ENCODE data around the gene NAGS.

NAGS gene

DNA sequence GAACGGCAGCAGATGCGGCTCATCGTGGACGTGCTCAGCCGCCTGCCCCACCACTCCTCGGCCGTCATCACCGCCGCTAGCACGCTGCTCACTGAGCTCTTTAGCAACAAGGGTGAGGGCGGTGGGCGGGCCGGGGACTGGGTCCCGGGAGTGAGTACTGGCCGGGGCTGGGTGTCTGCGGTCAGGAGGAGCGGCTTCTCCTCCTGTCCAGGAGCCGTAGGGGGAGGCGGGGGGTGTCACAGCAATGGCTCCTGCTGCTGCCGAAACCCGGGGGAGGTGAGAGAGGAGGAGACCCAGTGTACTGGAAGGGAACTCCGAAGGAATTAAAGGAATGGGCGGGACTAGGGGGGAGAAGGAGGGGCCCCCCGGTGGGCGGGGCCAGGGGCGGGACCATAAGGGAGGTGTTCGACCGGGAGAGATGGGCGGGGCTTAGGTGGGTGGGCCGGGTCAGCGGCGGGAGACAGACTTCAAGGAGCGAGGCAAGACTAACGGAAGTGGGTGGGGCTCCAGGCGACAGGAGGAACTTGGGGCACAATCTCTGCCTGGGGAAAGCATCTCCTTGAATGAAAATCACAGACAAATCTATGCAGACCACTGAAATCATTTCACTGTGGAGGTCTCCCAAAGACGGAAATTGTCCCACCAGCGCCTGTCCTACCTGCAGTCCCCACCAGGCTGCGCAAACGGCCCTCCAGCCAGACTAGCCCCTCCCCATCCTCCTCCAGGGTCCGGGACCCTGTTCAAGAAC, 2.4 kb downstream of the NAGS start:
- peaks cover 21 to 29% of the 10 kb centered on the region in 2 donors for H3K36me3 ChIP-seq (ENCODE audit: control insufficient read depth in 1 of 2, insufficient read depth in 2 of 2, low read length in 2 of 2)
- peaks cover 13 to 24% of the 10 kb centered on the region in 2 donors for H3K4me1 ChIP-seq (ENCODE audit: control insufficient read depth in 1 of 2, insufficient read depth in 2 of 2, low read length in 2 of 2)
- H3K4me3 ChIP-seq (ENCODE audit: low read depth in 1 of 2, low read length in 2 of 2): peak overlapping the region; percentile 82 to 86
- peaks cover 0 to 4% of the 10 kb centered on the region in 2 donors for H3K27me3 ChIP-seq (ENCODE audit: control insufficient read depth in 1 of 2, insufficient read depth in 2 of 2, low read length in 2 of 2)
- peak overlapping the region; percentile 89 for H3K27ac ChIP-seq (ENCODE audit: low read depth, low read length)
- H3K9ac ChIP-seq (ENCODE audit: low read depth in 1 of 2, low read length in 2 of 2): peak overlapping the region; percentile 75 to 86
- no peaks in the 10 kb centered on the region for H3K9me3 ChIP-seq (ENCODE audit: control insufficient read depth in 1 of 2, low read length in 2 of 2)

GRCh38 chr17:44007346-44008204, 3.2 kb downstream of the NAGS start:
- peaks cover 0 to 4% of the 10 kb centered on the region in 2 donors for H3K27me3 ChIP-seq (ENCODE audit: control insufficient read depth in 1 of 2, insufficient read depth in 2 of 2, low read length in 2 of 2)
- H3K4me1 ChIP-seq (ENCODE audit: control insufficient read depth in 1 of 2, insufficient read depth in 2 of 2, low read length in 2 of 2): peaks cover 17 to 31% of the 10 kb centered on the region in 2 donors
- H3K27ac ChIP-seq (ENCODE audit: low read depth, low read length): no peak overlapping the region
- H3K36me3 ChIP-seq (ENCODE audit: control insufficient read depth in 1 of 2, insufficient read depth in 2 of 2, low read length in 2 of 2): peaks cover 21 to 33% of the 10 kb centered on the region in 2 donors
- no peaks in the 10 kb centered on the region for H3K9me3 ChIP-seq (ENCODE audit: control insufficient read depth in 1 of 2, low read length in 2 of 2)
- H3K9ac ChIP-seq (ENCODE audit: low read depth in 1 of 2, low read length in 2 of 2): no peak overlapping the region
- H3K4me3 ChIP-seq (ENCODE audit: low read depth in 1 of 2, low read length in 2 of 2): peak overlapping the region; percentile 74 to 82

DNA sequence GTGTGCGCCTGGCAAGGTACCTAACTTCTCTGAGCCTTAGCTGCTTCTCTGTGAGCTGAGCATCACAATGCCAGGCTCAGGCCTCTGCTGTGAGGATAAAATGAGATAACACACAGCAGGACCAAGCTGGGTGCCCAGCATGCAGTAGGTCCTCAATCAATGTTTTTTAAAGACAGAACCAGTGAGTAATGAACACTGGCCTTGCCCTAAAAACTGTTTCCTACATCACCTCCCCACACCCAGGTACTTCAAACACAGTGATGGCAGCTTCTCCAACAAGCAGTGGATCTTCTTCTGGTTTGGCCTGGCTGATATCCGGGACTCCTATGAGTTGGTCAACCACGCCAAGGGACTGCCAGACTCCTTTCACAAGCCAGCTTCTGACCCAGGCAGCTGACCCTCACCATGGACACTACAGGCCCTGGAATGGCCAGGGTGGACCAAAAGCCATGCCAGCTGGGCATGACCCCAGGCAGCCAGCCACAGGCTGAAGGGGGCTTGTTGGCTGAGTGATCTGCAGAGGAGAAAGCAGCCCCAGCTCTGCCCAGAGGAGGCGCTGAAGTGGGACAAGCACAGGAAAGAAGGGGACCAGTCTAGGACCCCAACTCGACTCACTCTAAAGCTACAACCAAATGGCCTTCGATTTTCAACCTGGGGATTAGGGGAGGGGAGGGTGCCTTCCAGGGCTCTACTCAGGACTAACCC, 3.9 kb downstream of the NAGS start:
- Histone ChIP-seq H3K4me3 (ENCODE audit: low read depth in 1 of 2, low read length in 2 of 2) (no peak overlapping the region), H3K4me1 (ENCODE audit: control insufficient read depth in 1 of 2, insufficient read depth in 2 of 2, low read length in 2 of 2) (peaks cover 21 to 36% of the 10 kb centered on the region in 2 donors), H3K27me3 (ENCODE audit: control insufficient read depth in 1 of 2, insufficient read depth in 2 of 2, low read length in 2 of 2) (peaks cover 0 to 4% of the 10 kb centered on the region in 2 donors)

GRCh38 chr17:44010966-44011647, 6.7 kb downstream of the NAGS start:
- peaks cover 21 to 33% of the 10 kb centered on the region in 2 donors for H3K36me3 ChIP-seq (ENCODE audit: control insufficient read depth in 1 of 2, insufficient read depth in 2 of 2, low read length in 2 of 2)
- no peak overlapping the region for H3K27ac ChIP-seq (ENCODE audit: low read depth, low read length)
- no peaks in the 10 kb centered on the region for H3K27me3 ChIP-seq (ENCODE audit: control insufficient read depth in 1 of 2, insufficient read depth in 2 of 2, low read length in 2 of 2)
- no peak overlapping the region for H3K9ac ChIP-seq (ENCODE audit: low read depth in 1 of 2, low read length in 2 of 2)
- H3K4me3 ChIP-seq (ENCODE audit: low read depth in 1 of 2, low read length in 2 of 2): no peak overlapping the region
- no peaks in the 10 kb centered on the region for H3K9me3 ChIP-seq (ENCODE audit: control insufficient read depth in 1 of 2, low read length in 2 of 2)
- H3K4me1 ChIP-seq (ENCODE audit: control insufficient read depth in 1 of 2, insufficient read depth in 2 of 2, low read length in 2 of 2): peaks cover 31 to 41% of the 10 kb centered on the region in 2 donors

More for the DNA sequence above, 3.9 kb downstream of the NAGS start:
- no peak overlapping the region for H3K9ac ChIP-seq (ENCODE audit: low read depth in 1 of 2, low read length in 2 of 2)
- H3K9me3 ChIP-seq (ENCODE audit: control insufficient read depth in 1 of 2, low read length in 2 of 2): no peaks in the 10 kb centered on the region
- H3K27ac ChIP-seq (ENCODE audit: low read depth, low read length): no peak overlapping the region
- peaks cover 21 to 33% of the 10 kb centered on the region in 2 donors for H3K36me3 ChIP-seq (ENCODE audit: control insufficient read depth in 1 of 2, insufficient read depth in 2 of 2, low read length in 2 of 2)

DNA sequence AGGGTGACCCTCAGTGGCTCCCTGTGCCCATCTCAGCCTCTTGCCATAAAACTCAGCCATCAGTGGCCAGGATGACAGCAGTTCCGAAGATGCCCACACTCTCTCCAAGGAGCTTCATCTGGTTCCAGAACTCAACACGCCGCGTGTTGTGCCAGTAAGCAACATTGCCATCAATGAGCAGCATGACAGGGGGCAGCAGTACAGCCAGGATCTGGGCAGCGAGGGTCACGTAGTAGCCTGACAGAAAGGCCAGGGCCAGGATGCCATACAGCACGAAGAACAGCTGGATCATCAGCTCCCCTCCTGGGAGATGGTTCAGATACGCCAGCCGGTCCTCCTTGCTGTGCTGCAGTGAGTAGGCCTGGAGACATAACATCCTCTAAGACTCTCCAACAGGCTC, 7.5 kb downstream of the NAGS start:
- Histone ChIP-seq H3K9ac (ENCODE audit: low read depth in 1 of 2, low read length in 2 of 2) (no peak overlapping the region), H3K4me3 (ENCODE audit: low read depth in 1 of 2, low read length in 2 of 2) (no peak overlapping the region), H3K27ac (ENCODE audit: low read depth, low read length) (no peak overlapping the region), H3K36me3 (ENCODE audit: control insufficient read depth in 1 of 2, insufficient read depth in 2 of 2, low read length in 2 of 2) (peaks cover 21 to 33% of the 10 kb centered on the region in 2 donors), H3K4me1 (ENCODE audit: control insufficient read depth in 1 of 2, insufficient read depth in 2 of 2, low read length in 2 of 2) (peaks cover 31 to 38% of the 10 kb centered on the region in 2 donors), H3K27me3 (ENCODE audit: control insufficient read depth in 1 of 2, insufficient read depth in 2 of 2, low read length in 2 of 2) (no peaks in the 10 kb centered on the region), H3K9me3 (ENCODE audit: control insufficient read depth in 1 of 2, low read length in 2 of 2) (no peaks in the 10 kb centered on the region)

GRCh38 chr17:44012391-44012790, 8.0 kb downstream of the NAGS start:
- Histone ChIP-seq H3K27me3 (ENCODE audit: control insufficient read depth in 1 of 2, insufficient read depth in 2 of 2, low read length in 2 of 2) (no peaks in the 10 kb centered on the region), H3K4me3 (ENCODE audit: low read depth in 1 of 2, low read length in 2 of 2) (no peak overlapping the region), H3K9me3 (ENCODE audit: control insufficient read depth in 1 of 2, low read length in 2 of 2) (no peaks in the 10 kb centered on the region), H3K27ac (ENCODE audit: low read depth, low read length) (no peak overlapping the region), H3K36me3 (ENCODE audit: control insufficient read depth in 1 of 2, insufficient read depth in 2 of 2, low read length in 2 of 2) (peaks cover 21 to 33% of the 10 kb centered on the region in 2 donors), H3K9ac (ENCODE audit: low read depth in 1 of 2, low read length in 2 of 2) (no peak overlapping the region), H3K4me1 (ENCODE audit: control insufficient read depth in 1 of 2, insufficient read depth in 2 of 2, low read length in 2 of 2) (peaks cover 26 to 32% of the 10 kb centered on the region in 2 donors)

- H3K9me3 ChIP-seq (ENCODE audit: control insufficient read depth in 1 of 2, low read length in 2 of 2): no peaks in the 10 kb centered on the region
- peaks cover 23 to 28% of the 10 kb centered on the region in 2 donors for H3K4me1 ChIP-seq (ENCODE audit: control insufficient read depth in 1 of 2, insufficient read depth in 2 of 2, low read length in 2 of 2)
- no peaks in the 10 kb centered on the region for H3K27me3 ChIP-seq (ENCODE audit: control insufficient read depth in 1 of 2, insufficient read depth in 2 of 2, low read length in 2 of 2)
- no peak overlapping the region for H3K9ac ChIP-seq (ENCODE audit: low read depth in 1 of 2, low read length in 2 of 2)
- no peak overlapping the region for H3K4me3 ChIP-seq (ENCODE audit: low read depth in 1 of 2, low read length in 2 of 2)
- H3K36me3 ChIP-seq (ENCODE audit: control insufficient read depth in 1 of 2, insufficient read depth in 2 of 2, low read length in 2 of 2): peaks cover 18 to 29% of the 10 kb centered on the region in 2 donors
- no peak overlapping the region for H3K27ac ChIP-seq (ENCODE audit: low read depth, low read length)
Observed at GRCh38 chr17:44012874-44013273, 8.5 kb downstream of the NAGS start.

- H3K4me3 ChIP-seq (ENCODE audit: low read depth in 1 of 2, low read length in 2 of 2): peak overlapping the region; percentile 87 to 97
- H3K9me3 ChIP-seq (ENCODE audit: control insufficient read depth in 1 of 2, low read length in 2 of 2): no peaks in the 10 kb centered on the region
- H3K36me3 ChIP-seq (ENCODE audit: control insufficient read depth in 1 of 2, insufficient read depth in 2 of 2, low read length in 2 of 2): peaks cover 9 to 17% of the 10 kb centered on the region in 2 donors
- H3K27me3 ChIP-seq (ENCODE audit: control insufficient read depth in 1 of 2, insufficient read depth in 2 of 2, low read length in 2 of 2): no peaks in the 10 kb centered on the region
- H3K4me1 ChIP-seq (ENCODE audit: control insufficient read depth in 1 of 2, insufficient read depth in 2 of 2, low read length in 2 of 2): peaks cover 18 to 25% of the 10 kb centered on the region in 2 donors
- peak overlapping the region; percentile 84 to 98 for H3K9ac ChIP-seq (ENCODE audit: low read depth in 1 of 2, low read length in 2 of 2)
- no peak overlapping the region for H3K27ac ChIP-seq (ENCODE audit: low read depth, low read length)
Observed at GRCh38 chr17:44014133-44014436, 9.7 kb downstream of the NAGS start.

GRCh38 chr17:44014437-44015172, 10.2 kb downstream of the NAGS start, which contains the start of gene TMEM101:
TMEM101 (minus strand) TSS chr17:44014963; CDS start chr17:44014952, 11 bp downstream.
- Histone ChIP-seq H3K36me3 (ENCODE audit: control insufficient read depth in 1 of 2, insufficient read depth in 2 of 2, low read length in 2 of 2) (peaks cover 4 to 12% of the 10 kb centered on the region in 2 donors), H3K4me1 (ENCODE audit: control insufficient read depth in 1 of 2, insufficient read depth in 2 of 2, low read length in 2 of 2) (peaks cover 18 to 25% of the 10 kb centered on the region in 2 donors), H3K27me3 (ENCODE audit: control insufficient read depth in 1 of 2, insufficient read depth in 2 of 2, low read length in 2 of 2) (no peaks in the 10 kb centered on the region), H3K27ac (ENCODE audit: low read depth, low read length) (no peak within 1 kb of the TSS), H3K9ac (ENCODE audit: low read depth in 1 of 2, low read length in 2 of 2) (peak within 1 kb of the TSS; percentile 84 to 98), H3K9me3 (ENCODE audit: control insufficient read depth in 1 of 2, low read length in 2 of 2) (no peaks in the 10 kb centered on the region), H3K4me3 (ENCODE audit: low read depth in 1 of 2, low read length in 2 of 2) (peak within 1 kb of the TSS; percentile 87 to 97)

Measured in duodenal mucosa (tissue), 2 donors.